GM23338 (cell line): Measurements from ENCODE around the gene TBC1D14.

Experiments
- CREB1 ChIP-seq: fragments of 250-450 bp; sonication (Bioruptor Pico); IDR thresholded peaks from 2 replicates; pipeline ENCODE4 v1.5.0; 2020; ENCODE audit warnings: low read depth, mild to moderate bottlenecking, moderate library complexity
- EZH2 ChIP-seq: fragments of 200-600 bp; sonication (generic); IDR thresholded peaks from one replicate; pipeline ENCODE4 v1.8.0; 2017; ENCODE audit warnings: antibody characterized with exemption, mild to moderate bottlenecking, low read depth; ENCODE audit not compliant: unreplicated experiment
- EZH2phosphoT487 ChIP-seq: fragments of 200-600 bp; sonication (generic); IDR thresholded peaks from one replicate; pipeline ENCODE4 v1.8.1; 2018; ENCODE audit warnings: antibody characterized with exemption; ENCODE audit not compliant: unreplicated experiment
- JUNB ChIP-seq: IDR thresholded peaks from one replicate; pipeline ENCODE4 v1.6.1; 2016; ENCODE audit warnings: antibody characterized with exemption; ENCODE audit not compliant: unreplicated experiment
- POLR2AphosphoS5 ChIP-seq: IDR thresholded peaks from 2 replicates; pipeline ENCODE4 v1.6.1; 2016; ENCODE audit warnings: antibody characterized with exemption, low read depth
- ZNF114 ChIP-seq: fragments of 250-450 bp; sonication (Bioruptor Pico); IDR thresholded peaks from 2 replicates; pipeline ENCODE4 v1.5.0; 2020; ENCODE audit warnings: mild to moderate bottlenecking, moderate library complexity
- ZNF331 ChIP-seq: fragments of 250-450 bp; sonication (Bioruptor Pico); IDR thresholded peaks from 2 replicates; pipeline ENCODE4 v1.5.0; 2020; ENCODE audit warnings: low read depth, mild to moderate bottlenecking, moderate library complexity
- TF ChIP-seq, protein P1 (sequence below), 2 experiments: fragments of 200-600 bp in 1 of 2; sonication (generic) in 1 of 2; conservative IDR thresholded peaks; 2 replicates each; pipeline versions ENCODE4 v1.5.1 to v1.6.1; 2016 to 2017; ENCODE audit warnings: antibody characterized with exemption in 2 of 2, low read depth in 2 of 2, mild to moderate bottlenecking in 2 of 2, moderate library complexity in 1 of 2
- TF ChIP-seq, protein P2 (sequence below): IDR thresholded peaks from one replicate; pipeline ENCODE4 v1.6.1; 2018; ENCODE audit warnings: antibody characterized with exemption; ENCODE audit not compliant: unreplicated experiment

DNA sequence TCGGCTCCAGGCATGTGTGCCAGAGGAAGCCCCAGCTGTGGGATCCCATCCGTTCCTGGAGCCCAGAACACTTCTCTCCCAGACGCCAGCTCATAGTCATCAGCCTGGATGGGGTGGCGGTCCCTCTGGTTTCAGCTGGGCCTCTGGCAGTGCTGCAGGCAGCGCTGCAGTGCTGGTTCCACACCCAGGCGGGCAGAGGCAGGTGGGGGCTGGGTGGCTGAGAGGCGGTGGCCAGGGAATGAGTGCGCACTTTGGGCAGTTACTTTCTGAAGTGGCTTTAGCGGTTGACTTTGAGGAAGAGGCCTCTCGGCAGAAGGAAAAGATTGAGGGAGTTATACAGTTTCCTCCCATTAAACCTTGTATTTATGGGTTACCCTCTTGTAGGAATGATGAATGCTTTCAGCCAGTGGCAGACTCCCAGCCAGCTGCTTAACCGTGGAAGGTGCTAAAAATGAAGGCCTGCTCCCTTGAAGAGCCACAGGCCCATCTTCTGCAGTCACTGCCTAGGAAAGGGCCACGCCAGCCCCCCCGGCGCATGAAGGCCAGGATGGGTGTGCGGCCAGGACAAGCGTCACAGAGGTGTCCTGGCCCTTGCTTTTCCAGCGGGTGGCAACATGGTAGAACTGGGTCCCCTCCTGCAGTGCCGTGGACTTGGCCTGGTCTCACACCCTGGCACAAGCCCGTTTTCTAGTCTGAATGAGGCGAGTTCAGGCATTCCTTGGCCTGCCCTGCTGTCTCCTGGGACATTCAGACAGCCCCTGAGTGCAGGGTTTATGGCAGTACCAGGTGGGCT lies 143.5 kb downstream of the TBC1D14 start:
- TF ChIP-seq, protein P1, sequence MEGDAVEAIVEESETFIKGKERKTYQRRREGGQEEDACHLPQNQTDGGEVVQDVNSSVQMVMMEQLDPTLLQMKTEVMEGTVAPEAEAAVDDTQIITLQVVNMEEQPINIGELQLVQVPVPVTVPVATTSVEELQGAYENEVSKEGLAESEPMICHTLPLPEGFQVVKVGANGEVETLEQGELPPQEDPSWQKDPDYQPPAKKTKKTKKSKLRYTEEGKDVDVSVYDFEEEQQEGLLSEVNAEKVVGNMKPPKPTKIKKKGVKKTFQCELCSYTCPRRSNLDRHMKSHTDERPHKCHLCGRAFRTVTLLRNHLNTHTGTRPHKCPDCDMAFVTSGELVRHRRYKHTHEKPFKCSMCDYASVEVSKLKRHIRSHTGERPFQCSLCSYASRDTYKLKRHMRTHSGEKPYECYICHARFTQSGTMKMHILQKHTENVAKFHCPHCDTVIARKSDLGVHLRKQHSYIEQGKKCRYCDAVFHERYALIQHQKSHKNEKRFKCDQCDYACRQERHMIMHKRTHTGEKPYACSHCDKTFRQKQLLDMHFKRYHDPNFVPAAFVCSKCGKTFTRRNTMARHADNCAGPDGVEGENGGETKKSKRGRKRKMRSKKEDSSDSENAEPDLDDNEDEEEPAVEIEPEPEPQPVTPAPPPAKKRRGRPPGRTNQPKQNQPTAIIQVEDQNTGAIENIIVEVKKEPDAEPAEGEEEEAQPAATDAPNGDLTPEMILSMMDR (conservative IDR thresholded peaks at IDR 0.05; ENCODE audit: low read depth in 2 of 2), result no peak
- TF ChIP-seq EZH2 (no peak), CREB1 (no peak), POLR2AphosphoS5 (no peak), EZH2phosphoT487 (no peak), JUNB (no peak), ZNF331 (CRISPR knock-in tag) (no peak), ZNF114 (no peak)
- TF ChIP-seq, protein P2, sequence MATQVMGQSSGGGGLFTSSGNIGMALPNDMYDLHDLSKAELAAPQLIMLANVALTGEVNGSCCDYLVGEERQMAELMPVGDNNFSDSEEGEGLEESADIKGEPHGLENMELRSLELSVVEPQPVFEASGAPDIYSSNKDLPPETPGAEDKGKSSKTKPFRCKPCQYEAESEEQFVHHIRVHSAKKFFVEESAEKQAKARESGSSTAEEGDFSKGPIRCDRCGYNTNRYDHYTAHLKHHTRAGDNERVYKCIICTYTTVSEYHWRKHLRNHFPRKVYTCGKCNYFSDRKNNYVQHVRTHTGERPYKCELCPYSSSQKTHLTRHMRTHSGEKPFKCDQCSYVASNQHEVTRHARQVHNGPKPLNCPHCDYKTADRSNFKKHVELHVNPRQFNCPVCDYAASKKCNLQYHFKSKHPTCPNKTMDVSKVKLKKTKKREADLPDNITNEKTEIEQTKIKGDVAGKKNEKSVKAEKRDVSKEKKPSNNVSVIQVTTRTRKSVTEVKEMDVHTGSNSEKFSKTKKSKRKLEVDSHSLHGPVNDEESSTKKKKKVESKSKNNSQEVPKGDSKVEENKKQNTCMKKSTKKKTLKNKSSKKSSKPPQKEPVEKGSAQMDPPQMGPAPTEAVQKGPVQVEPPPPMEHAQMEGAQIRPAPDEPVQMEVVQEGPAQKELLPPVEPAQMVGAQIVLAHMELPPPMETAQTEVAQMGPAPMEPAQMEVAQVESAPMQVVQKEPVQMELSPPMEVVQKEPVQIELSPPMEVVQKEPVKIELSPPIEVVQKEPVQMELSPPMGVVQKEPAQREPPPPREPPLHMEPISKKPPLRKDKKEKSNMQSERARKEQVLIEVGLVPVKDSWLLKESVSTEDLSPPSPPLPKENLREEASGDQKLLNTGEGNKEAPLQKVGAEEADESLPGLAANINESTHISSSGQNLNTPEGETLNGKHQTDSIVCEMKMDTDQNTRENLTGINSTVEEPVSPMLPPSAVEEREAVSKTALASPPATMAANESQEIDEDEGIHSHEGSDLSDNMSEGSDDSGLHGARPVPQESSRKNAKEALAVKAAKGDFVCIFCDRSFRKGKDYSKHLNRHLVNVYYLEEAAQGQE, result no peak
